ENCODE results near the gene EMILIN2.
A peak's percentile ranks its signal among the peaks of the same experiment; 100 is the strongest.

Gene EMILIN2

DNA sequence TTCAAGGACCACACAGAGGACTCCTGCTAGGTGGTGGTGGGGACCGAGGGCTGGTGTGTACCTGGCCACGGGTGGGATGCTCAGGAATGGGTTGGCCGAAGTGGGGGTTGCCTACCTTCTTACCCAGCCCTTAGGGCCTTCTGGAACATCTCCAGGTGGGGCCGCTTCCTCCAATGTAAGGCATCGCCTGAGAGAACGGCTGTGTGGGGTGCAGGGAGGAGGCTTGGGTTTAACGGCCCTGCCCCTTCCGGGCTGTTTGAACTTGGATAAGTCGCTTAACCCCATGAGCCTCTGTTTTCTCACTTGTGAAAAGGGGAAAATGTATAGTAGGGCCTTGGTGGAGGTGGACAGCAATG, 35.0 kb downstream of the EMILIN2 start:
- peak overlapping the region; percentile 3 for H3K4me3 ChIP-seq (ENCODE audit: low read depth, low read length)
- peaks cover 85% of the 10 kb centered on the region for H3K4me1 ChIP-seq
- no peaks in the 10 kb centered on the region for H3K9me3 ChIP-seq (ENCODE audit: control insufficient read depth, low read length)
- peak overlapping the region; percentile 11 for H3K9ac ChIP-seq
- TF ChIP-seq, protein P1, sequence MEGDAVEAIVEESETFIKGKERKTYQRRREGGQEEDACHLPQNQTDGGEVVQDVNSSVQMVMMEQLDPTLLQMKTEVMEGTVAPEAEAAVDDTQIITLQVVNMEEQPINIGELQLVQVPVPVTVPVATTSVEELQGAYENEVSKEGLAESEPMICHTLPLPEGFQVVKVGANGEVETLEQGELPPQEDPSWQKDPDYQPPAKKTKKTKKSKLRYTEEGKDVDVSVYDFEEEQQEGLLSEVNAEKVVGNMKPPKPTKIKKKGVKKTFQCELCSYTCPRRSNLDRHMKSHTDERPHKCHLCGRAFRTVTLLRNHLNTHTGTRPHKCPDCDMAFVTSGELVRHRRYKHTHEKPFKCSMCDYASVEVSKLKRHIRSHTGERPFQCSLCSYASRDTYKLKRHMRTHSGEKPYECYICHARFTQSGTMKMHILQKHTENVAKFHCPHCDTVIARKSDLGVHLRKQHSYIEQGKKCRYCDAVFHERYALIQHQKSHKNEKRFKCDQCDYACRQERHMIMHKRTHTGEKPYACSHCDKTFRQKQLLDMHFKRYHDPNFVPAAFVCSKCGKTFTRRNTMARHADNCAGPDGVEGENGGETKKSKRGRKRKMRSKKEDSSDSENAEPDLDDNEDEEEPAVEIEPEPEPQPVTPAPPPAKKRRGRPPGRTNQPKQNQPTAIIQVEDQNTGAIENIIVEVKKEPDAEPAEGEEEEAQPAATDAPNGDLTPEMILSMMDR (IDR thresholded peaks at IDR 0.05) = no peak
- peak overlapping the region; percentile 52 for H3K4me2 ChIP-seq (ENCODE audit: low read length)
- H3K36me3 ChIP-seq (ENCODE audit: control insufficient read depth, insufficient read depth, low read length) = peaks cover 2% of the 10 kb centered on the region
- peak overlapping the region; percentile 87 for H3K27ac ChIP-seq
- H3K79me2 ChIP-seq = peaks cover 55% of the 10 kb centered on the region
- H3K27me3 ChIP-seq (ENCODE audit: control insufficient read depth, insufficient read depth, low read length) = no peaks in the 10 kb centered on the region
- H2AFZ ChIP-seq = no peak overlapping the region

- Histone ChIP-seq H3K4me2 (ENCODE audit: low read length) (peak overlapping the region; percentile 52), H3K36me3 (ENCODE audit: control insufficient read depth, insufficient read depth, low read length) (peaks cover 2% of the 10 kb centered on the region), H3K27me3 (ENCODE audit: control insufficient read depth, insufficient read depth, low read length) (no peaks in the 10 kb centered on the region), H3K4me3 (ENCODE audit: low read depth, low read length) (peak overlapping the region; percentile 3), H3K27ac (peak overlapping the region; percentile 87), H3K4me1 (peaks cover 85% of the 10 kb centered on the region), H3K79me2 (peaks cover 59% of the 10 kb centered on the region), H3K9me3 (ENCODE audit: control insufficient read depth, low read length) (no peaks in the 10 kb centered on the region), H3K9ac (peak overlapping the region; percentile 11), H2AFZ (no peak overlapping the region)
- TF ChIP-seq, protein P1 (IDR thresholded peaks at IDR 0.05) = no peak
Observed at GRCh38 chr18:2882201-2882600, 35.4 kb downstream of the EMILIN2 start.

- peak overlapping the region; percentile 11 for H3K9ac ChIP-seq
- no peaks in the 10 kb centered on the region for H3K9me3 ChIP-seq (ENCODE audit: control insufficient read depth, low read length)
- H3K79me2 ChIP-seq = peaks cover 56% of the 10 kb centered on the region
- peaks cover 80% of the 10 kb centered on the region for H3K4me1 ChIP-seq
- H3K27ac ChIP-seq = peak overlapping the region; percentile 87
- no peak overlapping the region for H2AFZ ChIP-seq
- no peaks in the 10 kb centered on the region for H3K27me3 ChIP-seq (ENCODE audit: control insufficient read depth, insufficient read depth, low read length)
- no peak overlapping the region for H3K4me3 ChIP-seq (ENCODE audit: low read depth, low read length)
- H3K36me3 ChIP-seq (ENCODE audit: control insufficient read depth, insufficient read depth, low read length) = peaks cover 2% of the 10 kb centered on the region
- H3K4me2 ChIP-seq (ENCODE audit: low read length) = peak overlapping the region; percentile 11
- TF ChIP-seq, protein P1 (IDR thresholded peaks at IDR 0.05) = no peak
Observed at GRCh38 chr18:2883076-2883735, 36.4 kb downstream of the EMILIN2 start.

DNA sequence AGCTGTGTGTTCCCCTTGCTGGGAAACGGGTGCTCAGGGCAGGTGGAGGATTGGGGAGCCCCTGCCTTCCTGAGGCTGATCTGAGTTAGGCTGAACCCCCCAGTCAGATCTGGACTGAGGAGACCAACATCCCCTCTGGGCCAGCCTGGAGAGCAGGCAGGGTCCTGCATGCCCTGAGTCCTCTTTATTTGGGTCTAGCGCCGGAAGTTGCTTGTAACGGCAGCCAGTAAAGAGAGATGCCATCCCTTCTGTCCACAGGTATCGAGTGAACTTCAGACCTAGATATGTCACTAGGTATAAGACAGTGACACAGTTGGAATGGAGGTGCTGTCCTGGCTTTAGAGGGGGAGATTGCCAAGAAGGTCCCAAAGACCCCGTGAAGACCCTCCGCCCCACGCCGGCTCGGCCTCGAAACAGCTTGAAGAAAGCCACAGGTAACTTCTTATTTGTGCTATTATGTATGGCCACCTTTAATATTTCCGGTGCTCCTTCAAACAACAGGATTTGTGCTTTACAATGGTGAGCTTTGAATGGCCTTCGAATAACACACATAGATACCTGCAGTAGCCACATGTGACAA, 38.0 kb downstream of the EMILIN2 start:
- Histone ChIP-seq H3K4me1 (peaks cover 68% of the 10 kb centered on the region), H3K9me3 (ENCODE audit: control insufficient read depth, low read length) (no peaks in the 10 kb centered on the region), H2AFZ (no peak overlapping the region), H3K4me3 (ENCODE audit: low read depth, low read length) (no peak overlapping the region), H3K4me2 (ENCODE audit: low read length) (no peak overlapping the region), H3K27ac (peak overlapping the region; percentile 87), H3K79me2 (peaks cover 49% of the 10 kb centered on the region), H3K9ac (no peak overlapping the region), H3K27me3 (ENCODE audit: control insufficient read depth, insufficient read depth, low read length) (no peaks in the 10 kb centered on the region), H3K36me3 (ENCODE audit: control insufficient read depth, insufficient read depth, low read length) (peaks cover 2% of the 10 kb centered on the region)
- TF ChIP-seq, protein P1 (IDR thresholded peaks at IDR 0.05) = no peak

DNA sequence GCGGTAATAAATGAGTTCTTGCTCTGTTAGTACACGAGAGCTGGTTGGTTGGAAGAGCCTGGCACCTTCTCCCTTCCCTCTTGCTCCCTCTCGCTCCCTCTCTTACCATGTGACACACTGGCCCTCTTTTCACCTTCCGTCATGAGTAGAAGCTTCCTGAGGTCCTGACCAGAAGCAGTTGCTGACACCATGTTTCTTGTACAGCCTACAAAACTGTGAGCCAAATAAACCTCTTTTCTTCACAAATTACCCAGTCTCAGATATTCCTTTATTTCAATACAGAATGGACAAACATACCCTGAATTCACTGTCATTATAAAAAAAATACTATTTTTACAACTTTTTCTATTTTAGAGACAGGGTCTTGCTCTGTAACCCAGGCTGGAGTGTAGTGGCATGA, 40.7 kb downstream of the EMILIN2 start:
- Histone ChIP-seq H3K79me2 (peaks cover 59% of the 10 kb centered on the region), H3K36me3 (ENCODE audit: control insufficient read depth, insufficient read depth, low read length) (peaks cover 2% of the 10 kb centered on the region), H3K27me3 (ENCODE audit: control insufficient read depth, insufficient read depth, low read length) (no peaks in the 10 kb centered on the region), H3K4me1 (peaks cover 63% of the 10 kb centered on the region), H3K9me3 (ENCODE audit: control insufficient read depth, low read length) (no peaks in the 10 kb centered on the region), H3K4me2 (ENCODE audit: low read length) (no peak overlapping the region), H3K27ac (peak overlapping the region; percentile 87), H2AFZ (no peak overlapping the region), H3K4me3 (ENCODE audit: low read depth, low read length) (no peak overlapping the region), H3K9ac (no peak overlapping the region)
- TF ChIP-seq, protein P1 (IDR thresholded peaks at IDR 0.05) = no peak

All from parathyroid adenoma (tissue), 2 donors.